Right atrium auricular region (tissue), 2 donors: ENCODE data around the gene AACS. TPM values are rescaled to one million over a fixed set of nuclear protein-coding genes. Genes with fewer than 3 reads are reported as not detected.

ENCODE experiments used
- DNase-seq: peaks from one replicate; pipeline ENCODE4 v3.0.0-alpha.2; 2019; ENCODE audit warnings: low spot score
- H3K27ac ChIP-seq, 2 donors: fragments of 200-600 bp; sonication (generic); 1 replicate in 1 of 2; 2 replicates in 1 of 2; pipeline ENCODE4 v1.5.1; 2016 to 2019
- H3K27me3 ChIP-seq, 2 donors: fragments of 200-600 bp; sonication (generic); one replicate each; pipeline versions ENCODE4 v1.5.1 to v1.6.0; 2017 to 2019
- H3K36me3 ChIP-seq: fragments of 200-600 bp; sonication (generic); one replicate; pipeline ENCODE4 v1.5.1; 2016
- H3K4me1 ChIP-seq, 2 donors: fragments of 200-600 bp; sonication (generic); one replicate each; pipeline versions ENCODE4 v1.5.1 to v1.6.0; 2017 to 2019
- H3K4me3 ChIP-seq, 2 donors: fragments of 200-600 bp; sonication (generic); 1 replicate in 1 of 2; 2 replicates in 1 of 2; pipeline ENCODE4 v1.5.1; 2017 to 2019; ENCODE audit warnings: mild to moderate bottlenecking in 1 of 2, moderate library complexity in 1 of 2
- H3K9me3 ChIP-seq, 2 donors: fragments of 200-600 bp; sonication (generic); one replicate each; pipeline ENCODE4 v1.5.1; 2019
- total RNA-seq, 2 donors: library from RNA; depleted of rRNA; stranded (reverse); fragments of >200 nt; gene quantifications; one replicate each; pipeline ENCODE4 v1.1.0, GENCODE V29; 2016
- TF ChIP-seq, protein P1 (sequence below), 2 donors: fragments of 200-600 bp; sonication (generic); IDR thresholded peaks; one replicate each; pipeline ENCODE4 v1.5.1; 2019; ENCODE audit warnings: antibody characterized with exemption in 2 of 2

AACS gene
- total RNA-seq, 2 donors from 2014 or later, result 7.4 to 11.7 TPM

DNA sequence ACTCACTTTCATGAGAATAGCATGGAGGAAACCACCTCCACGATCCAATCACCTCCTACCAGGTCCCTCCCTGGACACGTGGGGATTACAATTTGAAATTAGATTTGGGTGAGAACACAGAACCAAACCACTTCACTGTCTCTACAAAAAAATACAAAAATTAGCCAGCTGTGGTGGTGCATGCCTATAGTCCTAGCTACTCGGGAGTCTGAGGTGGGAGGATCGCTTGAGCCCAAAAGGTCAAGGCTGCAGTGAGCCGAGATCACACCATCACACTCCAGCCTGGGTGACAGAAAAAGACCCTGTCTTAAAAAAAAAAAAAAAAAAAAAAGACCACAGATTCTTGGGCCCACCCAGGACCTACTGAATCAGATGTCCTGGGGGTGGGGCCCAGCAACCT, 43.5 kb upstream of the AACS start:
- Histone ChIP-seq H3K4me1 (no peaks in the 10 kb centered on the region), H3K36me3 (peaks cover 4% of the 10 kb centered on the region), H3K9me3 (no peaks in the 10 kb centered on the region), H3K4me3 (no peak overlapping the region), H3K27me3 (no peaks in the 10 kb centered on the region), H3K27ac (no peak overlapping the region)
- DNase-seq, result no peak
- TF ChIP-seq, protein P1, sequence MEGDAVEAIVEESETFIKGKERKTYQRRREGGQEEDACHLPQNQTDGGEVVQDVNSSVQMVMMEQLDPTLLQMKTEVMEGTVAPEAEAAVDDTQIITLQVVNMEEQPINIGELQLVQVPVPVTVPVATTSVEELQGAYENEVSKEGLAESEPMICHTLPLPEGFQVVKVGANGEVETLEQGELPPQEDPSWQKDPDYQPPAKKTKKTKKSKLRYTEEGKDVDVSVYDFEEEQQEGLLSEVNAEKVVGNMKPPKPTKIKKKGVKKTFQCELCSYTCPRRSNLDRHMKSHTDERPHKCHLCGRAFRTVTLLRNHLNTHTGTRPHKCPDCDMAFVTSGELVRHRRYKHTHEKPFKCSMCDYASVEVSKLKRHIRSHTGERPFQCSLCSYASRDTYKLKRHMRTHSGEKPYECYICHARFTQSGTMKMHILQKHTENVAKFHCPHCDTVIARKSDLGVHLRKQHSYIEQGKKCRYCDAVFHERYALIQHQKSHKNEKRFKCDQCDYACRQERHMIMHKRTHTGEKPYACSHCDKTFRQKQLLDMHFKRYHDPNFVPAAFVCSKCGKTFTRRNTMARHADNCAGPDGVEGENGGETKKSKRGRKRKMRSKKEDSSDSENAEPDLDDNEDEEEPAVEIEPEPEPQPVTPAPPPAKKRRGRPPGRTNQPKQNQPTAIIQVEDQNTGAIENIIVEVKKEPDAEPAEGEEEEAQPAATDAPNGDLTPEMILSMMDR (IDR thresholded peaks at IDR 0.05), result no peak

DNA sequence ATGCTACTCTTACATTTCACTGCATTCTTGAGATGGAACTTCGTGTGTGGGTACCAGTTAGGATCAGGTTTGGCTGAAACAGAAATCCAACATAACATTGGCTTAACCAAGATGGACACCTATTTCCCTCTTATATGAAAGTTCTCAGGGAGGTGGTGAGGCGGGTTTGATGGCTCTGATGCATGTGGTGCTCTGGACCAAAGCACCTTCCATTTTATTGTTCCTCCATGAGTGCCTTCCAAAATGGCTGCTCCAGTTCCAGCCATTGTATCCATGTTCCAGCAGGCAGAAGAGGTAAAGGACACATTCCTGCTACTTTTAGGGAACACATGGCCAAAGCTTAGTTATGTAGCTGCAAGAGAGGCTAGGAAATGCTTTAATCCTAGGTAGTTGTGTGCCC, 42.2 kb upstream of the AACS start:
- Histone ChIP-seq H3K4me1 (no peaks in the 10 kb centered on the region), H3K36me3 (peaks cover 4% of the 10 kb centered on the region), H3K27ac (no peak overlapping the region), H3K9me3 (no peaks in the 10 kb centered on the region), H3K4me3 (no peak overlapping the region), H3K27me3 (no peaks in the 10 kb centered on the region)
- TF ChIP-seq, protein P1 (IDR thresholded peaks at IDR 0.05), result no peak
- no peak for DNase-seq

DNA sequence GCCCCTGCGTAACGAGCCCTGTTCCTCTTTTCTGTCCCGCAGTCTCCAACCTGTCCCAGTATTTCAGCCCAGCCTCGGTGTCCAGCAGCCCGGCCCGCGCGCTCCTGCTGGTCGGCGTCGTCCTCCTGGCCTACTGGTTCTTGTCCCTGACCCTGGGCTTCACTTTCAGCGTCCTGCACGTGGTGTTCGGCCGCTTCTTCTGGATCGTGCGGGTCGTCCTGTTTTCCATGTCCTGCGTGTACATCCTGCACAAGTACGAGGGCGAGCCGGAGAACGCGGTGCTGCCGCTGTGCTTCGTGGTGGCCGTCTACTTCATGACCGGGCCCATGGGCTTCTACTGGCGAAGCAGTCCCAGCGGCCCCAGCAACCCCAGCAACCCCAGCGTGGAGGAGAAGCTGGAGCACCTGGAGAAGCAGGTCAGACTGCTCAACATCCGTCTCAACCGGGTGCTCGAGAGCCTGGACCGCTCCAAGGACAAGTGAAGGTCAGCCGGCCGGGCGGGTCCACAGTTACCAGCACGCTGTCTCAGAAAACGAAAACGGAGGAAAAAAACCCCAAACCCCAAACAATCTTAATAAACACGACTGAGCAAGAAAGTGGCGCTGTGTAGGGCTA, 40.2 kb upstream of the AACS start:
- Histone ChIP-seq H3K27me3 (no peaks in the 10 kb centered on the region), H3K36me3 (peaks cover 4% of the 10 kb centered on the region), H3K4me1 (no peaks in the 10 kb centered on the region), H3K9me3 (no peaks in the 10 kb centered on the region), H3K27ac (no peak overlapping the region), H3K4me3 (no peak overlapping the region)
- TF ChIP-seq, protein P1 (IDR thresholded peaks at IDR 0.05), result no peak
- no peak for DNase-seq

DNA sequence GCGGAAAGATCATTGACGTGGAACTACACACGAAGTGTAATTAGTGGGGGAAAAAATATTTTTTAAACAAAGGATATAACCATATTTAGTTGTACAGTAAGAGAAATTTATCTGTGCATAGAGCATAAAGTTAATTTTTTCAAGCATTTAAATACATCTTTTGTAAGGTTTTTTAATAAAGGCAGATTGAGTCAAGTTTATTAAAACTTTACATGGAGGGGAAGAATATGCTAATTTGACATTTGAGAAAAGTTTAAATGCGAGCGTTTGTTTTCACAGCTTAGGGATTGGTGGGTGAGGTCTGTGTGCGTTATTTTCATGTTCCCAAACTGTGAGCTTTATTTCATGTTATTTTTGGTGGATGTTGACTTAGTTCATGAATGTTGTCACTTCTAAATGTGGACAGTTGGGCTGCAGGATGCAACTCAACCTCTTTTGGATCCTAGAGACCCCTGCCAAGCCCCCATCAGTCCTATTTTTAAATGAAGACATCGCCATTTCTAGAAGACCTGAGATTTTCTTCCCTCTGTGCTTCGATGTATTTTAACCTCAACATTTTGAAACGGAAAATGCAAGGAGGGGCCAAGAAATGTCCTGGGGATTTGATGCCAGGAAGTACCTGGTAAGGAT, 39.5 kb upstream of the AACS start:
- H3K4me1 ChIP-seq, result no peaks in the 10 kb centered on the region
- TF ChIP-seq, protein P1 (IDR thresholded peaks at IDR 0.05), result no peak
- H3K27ac ChIP-seq, result no peak overlapping the region
- peaks cover 4% of the 10 kb centered on the region for H3K36me3 ChIP-seq
- H3K27me3 ChIP-seq, result no peaks in the 10 kb centered on the region
- no peak overlapping the region for H3K4me3 ChIP-seq
- DNase-seq, result no peak
- H3K9me3 ChIP-seq, result no peaks in the 10 kb centered on the region

DNA sequence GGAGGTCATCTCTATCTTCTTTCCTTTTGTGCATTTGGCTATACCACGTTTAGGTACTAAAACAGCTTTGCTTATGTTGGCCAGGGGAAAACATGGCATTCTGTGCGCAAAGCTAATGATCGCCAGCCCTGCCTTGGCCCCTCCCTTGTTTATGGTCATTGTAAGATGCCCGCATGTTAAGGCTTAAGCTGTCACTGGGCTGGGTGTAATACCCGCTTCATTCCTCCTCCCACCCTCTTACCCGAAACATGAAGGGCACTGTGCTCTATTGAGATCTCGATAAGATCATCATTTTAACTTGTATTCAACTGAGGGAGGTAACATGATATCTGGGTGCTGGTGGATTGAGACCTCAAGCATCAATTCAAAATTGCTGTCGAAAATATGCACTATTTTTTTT, 37.1 kb upstream of the AACS start:
- no peak for DNase-seq
- no peak overlapping the region for H3K4me3 ChIP-seq
- TF ChIP-seq, protein P1 (IDR thresholded peaks at IDR 0.05), result no peak
- no peaks in the 10 kb centered on the region for H3K4me1 ChIP-seq
- H3K9me3 ChIP-seq, result no peaks in the 10 kb centered on the region
- H3K27me3 ChIP-seq, result no peaks in the 10 kb centered on the region
- H3K36me3 ChIP-seq, result peaks cover 4% of the 10 kb centered on the region
- no peak overlapping the region for H3K27ac ChIP-seq
